Spleen (tissue), 7 donors: ENCODE results near the gene PPTC7.

Source experiments
- POLR2A ChIP-seq, 3 donors: fragments of 450-650 bp; IDR thresholded peaks; one replicate each; pipeline ENCODE4 v1.5.1; 2017; ENCODE audit warnings: antibody characterized with exemption in 3 of 3, mild to moderate bottlenecking in 1 of 3
- POLR2AphosphoS5 ChIP-seq, 3 donors: sonication (generic); formaldehyde crosslinking; IDR thresholded peaks; one replicate each; pipeline ENCODE4 v1.5.1; 2017; ENCODE audit warnings: antibody characterized with exemption in 3 of 3
- TF ChIP-seq, protein P1 (sequence below), 11 experiments: fragments of 200-600 bp in 7 of 11; fragments of 450-650 bp in 4 of 11; sonication (generic) in 4 of 11; IDR thresholded peaks in 8 of 11; conservative IDR thresholded peaks in 3 of 11; 1 replicate in 7 of 11; 2 replicates in 4 of 11; pipeline versions ENCODE4 v1.4.0 to v1.8.0; 2016 to 2021; ENCODE audit warnings: antibody characterized with exemption in 11 of 11, inconsistent platforms in 4 of 11, mild to moderate bottlenecking in 1 of 11
- donor health status: DM: no; HTN: no; CAD: no; lungs with moderate emphysema.
- donor health status: DM: no; HTN: no; CAD: no.
- donor health status: DM: no; HTN: no; CAD: no.

DNA sequence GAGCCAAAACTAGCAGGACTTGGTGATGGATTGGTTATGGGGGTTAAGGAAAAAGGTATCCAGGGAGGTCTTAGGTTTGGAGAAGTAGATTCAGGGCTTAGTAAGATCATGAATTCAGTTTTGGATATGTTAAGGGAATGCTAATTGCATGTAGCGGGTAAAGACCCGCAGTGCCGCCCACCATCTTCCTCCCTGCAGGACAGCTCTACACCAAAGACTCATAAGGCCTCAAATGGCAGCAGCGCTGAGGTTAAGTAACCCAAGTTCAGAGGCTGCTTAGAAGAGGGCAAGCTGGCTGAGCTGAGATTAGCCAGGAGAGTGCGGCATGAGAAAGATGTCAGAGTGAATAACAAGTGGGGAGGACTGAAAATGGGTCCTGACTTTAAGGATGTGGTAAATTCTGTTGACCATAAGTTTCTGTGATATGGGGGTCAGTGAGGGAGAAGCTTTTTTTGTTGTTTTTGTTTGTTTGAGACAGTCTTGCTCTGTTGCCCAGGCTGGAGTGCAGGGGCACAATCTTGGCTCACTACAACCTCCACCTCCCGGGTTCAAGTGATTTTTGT, 54.8 kb downstream of the PPTC7 start:
- TF ChIP-seq, protein P1, sequence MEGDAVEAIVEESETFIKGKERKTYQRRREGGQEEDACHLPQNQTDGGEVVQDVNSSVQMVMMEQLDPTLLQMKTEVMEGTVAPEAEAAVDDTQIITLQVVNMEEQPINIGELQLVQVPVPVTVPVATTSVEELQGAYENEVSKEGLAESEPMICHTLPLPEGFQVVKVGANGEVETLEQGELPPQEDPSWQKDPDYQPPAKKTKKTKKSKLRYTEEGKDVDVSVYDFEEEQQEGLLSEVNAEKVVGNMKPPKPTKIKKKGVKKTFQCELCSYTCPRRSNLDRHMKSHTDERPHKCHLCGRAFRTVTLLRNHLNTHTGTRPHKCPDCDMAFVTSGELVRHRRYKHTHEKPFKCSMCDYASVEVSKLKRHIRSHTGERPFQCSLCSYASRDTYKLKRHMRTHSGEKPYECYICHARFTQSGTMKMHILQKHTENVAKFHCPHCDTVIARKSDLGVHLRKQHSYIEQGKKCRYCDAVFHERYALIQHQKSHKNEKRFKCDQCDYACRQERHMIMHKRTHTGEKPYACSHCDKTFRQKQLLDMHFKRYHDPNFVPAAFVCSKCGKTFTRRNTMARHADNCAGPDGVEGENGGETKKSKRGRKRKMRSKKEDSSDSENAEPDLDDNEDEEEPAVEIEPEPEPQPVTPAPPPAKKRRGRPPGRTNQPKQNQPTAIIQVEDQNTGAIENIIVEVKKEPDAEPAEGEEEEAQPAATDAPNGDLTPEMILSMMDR (IDR thresholded peaks at IDR 0.05 in 8 of 11, conservative IDR thresholded peaks at IDR 0.05 in 3 of 11): no peak
- no peak for TF ChIP-seq POLR2A (IDR thresholded peaks at IDR 0.05)
- no peak for TF ChIP-seq POLR2AphosphoS5 (IDR thresholded peaks at IDR 0.05)
